Parathyroid adenoma (tissue), 2 donors: Measurements from ENCODE around the gene LEF1.

Experiments used
- H2AFZ ChIP-seq: fragments of 300-600 bp; sonication (generic); one replicate; pipeline ENCODE4 v1.7.0; 2017; ENCODE audit warnings: antibody characterized with exemption, mild to moderate bottlenecking
- H3K27ac ChIP-seq: fragments of 300-600 bp; sonication (generic); one replicate; pipeline ENCODE4 v1.7.0; 2017
- H3K27me3 ChIP-seq: fragments of 300-600 bp; sonication (generic); one replicate; pipeline ENCODE4 v1.7.0; 2017; ENCODE audit warnings: low read length; ENCODE audit not compliant: control insufficient read depth, insufficient read depth
- H3K36me3 ChIP-seq: fragments of 300-600 bp; sonication (generic); one replicate; pipeline ENCODE4 v1.7.0; 2017; ENCODE audit warnings: low read length; ENCODE audit not compliant: control insufficient read depth, insufficient read depth
- H3K4me1 ChIP-seq: fragments of 300-600 bp; sonication (generic); one replicate; pipeline ENCODE4 v1.7.0; 2017; ENCODE audit warnings: control low read depth
- H3K4me2 ChIP-seq: fragments of 300-600 bp; sonication (generic); one replicate; pipeline ENCODE4 v1.7.0; 2017; ENCODE audit warnings: low read length
- H3K4me3 ChIP-seq: fragments of 300-600 bp; sonication (generic); one replicate; pipeline ENCODE4 v1.7.0; 2017; ENCODE audit warnings: low read depth, low read length
- H3K79me2 ChIP-seq: fragments of 300-600 bp; sonication (generic); one replicate; pipeline ENCODE4 v1.7.0; 2017; ENCODE audit warnings: control low read depth
- H3K9ac ChIP-seq: fragments of 300-600 bp; sonication (generic); one replicate; pipeline ENCODE4 v1.7.0; 2017; ENCODE audit warnings: mild to moderate bottlenecking
- H3K9me3 ChIP-seq: fragments of 300-600 bp; sonication (generic); one replicate; pipeline ENCODE4 v1.7.0; 2017; ENCODE audit warnings: low read length; ENCODE audit not compliant: control insufficient read depth
- TF ChIP-seq, protein P1 (sequence below): fragments of 300-600 bp; sonication (generic); IDR thresholded peaks from one replicate; pipeline ENCODE4 v1.7.0; 2017; ENCODE audit warnings: antibody characterized with exemption, mild to moderate bottlenecking
- donor health status: primary hyperparathyroidism.

The LEF1 gene

DNA sequence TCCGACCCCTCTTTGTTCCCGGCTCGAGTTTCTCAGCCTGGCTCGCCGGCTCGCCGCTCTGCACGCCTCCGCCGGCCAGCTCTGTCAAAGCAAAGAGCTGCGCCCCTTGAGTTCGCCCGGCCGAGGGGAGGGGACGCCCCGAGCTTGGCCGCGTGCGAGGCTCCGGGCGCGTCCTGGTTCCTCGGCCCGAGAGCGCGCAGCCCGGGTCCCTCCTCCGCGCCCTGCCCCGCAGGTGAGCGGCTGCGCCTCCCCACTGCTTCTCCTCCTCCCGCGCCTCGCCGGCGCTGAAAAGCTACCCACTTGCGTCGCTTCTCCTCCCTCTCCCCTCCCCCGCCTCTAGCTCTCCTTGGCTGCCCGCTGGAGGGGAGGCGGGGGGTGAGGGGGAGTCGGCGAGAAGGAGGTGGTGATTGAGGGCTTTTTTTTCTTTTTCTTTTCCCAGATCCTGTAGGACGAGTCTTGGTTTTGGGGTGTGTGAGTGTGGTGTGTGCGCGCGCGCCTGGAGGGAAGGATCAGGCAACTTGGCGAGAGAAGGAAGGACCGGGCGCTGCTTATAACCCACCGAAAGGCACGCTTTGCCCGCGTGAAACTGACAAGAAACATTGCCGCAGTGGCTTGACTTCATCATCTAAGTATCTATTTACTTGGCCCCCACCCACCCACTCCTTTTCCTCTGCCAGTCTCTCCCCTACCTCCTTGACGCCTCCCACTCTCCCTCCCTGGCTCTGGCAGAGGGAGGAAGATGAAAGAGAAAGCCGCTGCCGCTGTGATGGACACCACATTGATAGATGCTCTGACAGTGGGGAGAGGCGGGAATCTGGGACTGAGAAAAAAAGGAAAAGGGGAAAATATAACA, at the start of gene LEF1:
TSS of gene LEF1 (minus strand) at position 262 of the 853 bp plus-strand sequence. CDS start 1,165 bp downstream, outside the sequence.
- Histone ChIP-seq H3K9me3 (no peaks in the 10 kb centered on the region), H3K79me2 (no peaks in the 10 kb centered on the region), H3K36me3 (no peaks in the 10 kb centered on the region), H3K9ac (no peak within 1 kb of the TSS), H3K4me3 (peak within 1 kb of the TSS; percentile 56), H3K4me2 (peak within 1 kb of the TSS; percentile 83), H3K4me1 (no peaks in the 10 kb centered on the region), H3K27me3 (peaks cover 10% of the 10 kb centered on the region), H3K27ac (no peak within 1 kb of the TSS), H2AFZ (peak within 1 kb of the TSS; percentile 78)
- TF ChIP-seq, protein P1, sequence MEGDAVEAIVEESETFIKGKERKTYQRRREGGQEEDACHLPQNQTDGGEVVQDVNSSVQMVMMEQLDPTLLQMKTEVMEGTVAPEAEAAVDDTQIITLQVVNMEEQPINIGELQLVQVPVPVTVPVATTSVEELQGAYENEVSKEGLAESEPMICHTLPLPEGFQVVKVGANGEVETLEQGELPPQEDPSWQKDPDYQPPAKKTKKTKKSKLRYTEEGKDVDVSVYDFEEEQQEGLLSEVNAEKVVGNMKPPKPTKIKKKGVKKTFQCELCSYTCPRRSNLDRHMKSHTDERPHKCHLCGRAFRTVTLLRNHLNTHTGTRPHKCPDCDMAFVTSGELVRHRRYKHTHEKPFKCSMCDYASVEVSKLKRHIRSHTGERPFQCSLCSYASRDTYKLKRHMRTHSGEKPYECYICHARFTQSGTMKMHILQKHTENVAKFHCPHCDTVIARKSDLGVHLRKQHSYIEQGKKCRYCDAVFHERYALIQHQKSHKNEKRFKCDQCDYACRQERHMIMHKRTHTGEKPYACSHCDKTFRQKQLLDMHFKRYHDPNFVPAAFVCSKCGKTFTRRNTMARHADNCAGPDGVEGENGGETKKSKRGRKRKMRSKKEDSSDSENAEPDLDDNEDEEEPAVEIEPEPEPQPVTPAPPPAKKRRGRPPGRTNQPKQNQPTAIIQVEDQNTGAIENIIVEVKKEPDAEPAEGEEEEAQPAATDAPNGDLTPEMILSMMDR, result no peak

DNA sequence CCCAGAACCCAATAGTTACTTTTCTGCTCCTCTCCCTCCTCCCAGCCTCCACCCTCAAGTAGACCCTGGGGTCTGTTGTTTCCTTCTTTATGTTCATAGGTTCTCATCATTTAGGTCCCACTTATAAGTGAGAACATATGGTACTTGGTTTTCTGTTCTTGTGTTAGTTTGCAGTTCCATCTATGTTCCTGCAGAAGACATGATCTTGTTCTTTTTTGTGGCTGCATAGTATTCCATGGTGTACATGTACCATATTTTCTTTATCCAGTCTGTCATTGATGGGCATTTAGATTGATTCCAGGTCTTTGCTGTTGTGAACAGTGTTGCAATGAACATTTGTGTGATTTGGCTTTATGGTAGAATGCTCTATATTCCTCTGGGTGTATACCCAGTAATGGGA, 47.8 kb upstream of the LEF1 start:
- no peak overlapping the region for H3K4me2 ChIP-seq
- H3K27ac ChIP-seq, result no peak overlapping the region
- H3K27me3 ChIP-seq, result no peaks in the 10 kb centered on the region
- H3K4me3 ChIP-seq, result no peak overlapping the region
- H2AFZ ChIP-seq, result no peak overlapping the region
- no peaks in the 10 kb centered on the region for H3K36me3 ChIP-seq
- no peaks in the 10 kb centered on the region for H3K9me3 ChIP-seq
- TF ChIP-seq, protein P1, result no peak
- H3K9ac ChIP-seq, result no peak overlapping the region
- no peaks in the 10 kb centered on the region for H3K4me1 ChIP-seq
- H3K79me2 ChIP-seq, result no peaks in the 10 kb centered on the region

DNA sequence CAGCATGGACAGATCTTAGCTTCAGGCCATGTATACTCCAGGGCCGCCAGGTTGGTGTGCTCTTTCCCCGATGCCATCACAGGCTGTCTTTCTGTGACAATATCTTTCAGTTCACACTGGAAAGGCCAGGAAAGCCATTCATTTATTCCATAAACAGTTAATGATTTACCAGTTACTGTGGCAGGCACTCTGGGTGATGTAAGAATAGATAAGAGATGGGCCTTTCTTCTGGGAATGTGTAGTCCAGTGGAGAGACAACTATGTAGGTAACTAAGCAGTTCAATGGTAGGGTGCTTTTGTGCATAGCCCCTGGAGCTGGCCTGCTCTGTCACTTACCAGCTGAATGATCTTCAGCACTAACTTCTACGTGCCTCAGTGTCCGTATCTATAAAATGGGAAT, 46.3 kb upstream of the LEF1 start:
- Histone ChIP-seq H3K9ac (no peak overlapping the region), H2AFZ (no peak overlapping the region), H3K79me2 (no peaks in the 10 kb centered on the region), H3K9me3 (no peaks in the 10 kb centered on the region), H3K4me2 (no peak overlapping the region), H3K36me3 (no peaks in the 10 kb centered on the region), H3K27ac (no peak overlapping the region), H3K27me3 (no peaks in the 10 kb centered on the region), H3K4me3 (no peak overlapping the region), H3K4me1 (no peaks in the 10 kb centered on the region)
- TF ChIP-seq, protein P1, result no peak

DNA sequence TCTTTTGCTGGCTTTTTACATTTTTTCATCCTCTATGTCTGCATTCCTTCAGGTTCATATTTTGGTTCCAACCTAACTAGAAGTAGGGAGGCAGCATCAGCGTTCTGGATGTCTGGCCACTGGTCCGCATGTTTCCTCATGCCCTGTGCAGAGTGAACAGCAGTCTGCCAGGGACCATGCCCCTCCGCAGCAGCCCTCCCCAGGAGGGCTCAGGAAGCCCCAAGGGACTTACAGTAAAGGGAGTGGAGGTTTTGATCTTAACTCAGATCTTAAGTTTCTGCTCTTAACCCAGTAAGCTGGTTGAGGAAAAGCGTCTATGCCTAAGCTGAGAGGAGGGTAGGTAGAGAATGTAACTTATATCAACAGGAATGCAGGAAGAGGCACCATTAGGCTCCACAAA, 45.0 kb upstream of the LEF1 start:
- no peak overlapping the region for H3K4me3 ChIP-seq

More for the DNA sequence above, 45.0 kb upstream of the LEF1 start:
- no peaks in the 10 kb centered on the region for H3K36me3 ChIP-seq
- no peak overlapping the region for H3K27ac ChIP-seq
- TF ChIP-seq, protein P1, result no peak
- H3K9me3 ChIP-seq, result no peaks in the 10 kb centered on the region
- H2AFZ ChIP-seq, result no peak overlapping the region
- no peaks in the 10 kb centered on the region for H3K79me2 ChIP-seq
- no peak overlapping the region for H3K4me2 ChIP-seq
- no peaks in the 10 kb centered on the region for H3K27me3 ChIP-seq
- H3K4me1 ChIP-seq, result no peaks in the 10 kb centered on the region
- H3K9ac ChIP-seq, result no peak overlapping the region
